ENCODE measurements around the gene OVOL2. TPM values are rescaled to one million over a fixed set of nuclear protein-coding genes. Genes with fewer than 3 reads are reported as not detected.

Gene OVOL2
- total and polyA plus RNA-seq, 10 donors, result not detected

- 46 to 68% (median 51%) methylated on average over 5 of the region's 5 CpGs for WGBS, 5 donors
- no peaks in the 10 kb centered on the region for H3K27me3 ChIP-seq (replicated peaks in 1 of 7)
- intact Hi-C loops (cut with DNase I; ENCODE audit: low total_unique reads), result loop anchor here (10.0 kb wide), 4 partner anchors 48 to 488 kb away; partner anchors contain the start of gene BFSP1
- no peaks in the 10 kb centered on the region for H3K9me3 ChIP-seq
- peaks cover 0 to 28% (median 11%) of the 10 kb centered on the region in 6 donors for H3K4me1 ChIP-seq
- peak overlapping the region in 6 of 8 donors; percentile 22 to 73 (median 40) for H3K27ac ChIP-seq
- no peak for DNase-seq
- H3K4me3 ChIP-seq, result no peak overlapping the region
- no peak for TF ChIP-seq POLR2AphosphoS5 (IDR thresholded peaks at IDR 0.05)
- TF ChIP-seq, protein P1, sequence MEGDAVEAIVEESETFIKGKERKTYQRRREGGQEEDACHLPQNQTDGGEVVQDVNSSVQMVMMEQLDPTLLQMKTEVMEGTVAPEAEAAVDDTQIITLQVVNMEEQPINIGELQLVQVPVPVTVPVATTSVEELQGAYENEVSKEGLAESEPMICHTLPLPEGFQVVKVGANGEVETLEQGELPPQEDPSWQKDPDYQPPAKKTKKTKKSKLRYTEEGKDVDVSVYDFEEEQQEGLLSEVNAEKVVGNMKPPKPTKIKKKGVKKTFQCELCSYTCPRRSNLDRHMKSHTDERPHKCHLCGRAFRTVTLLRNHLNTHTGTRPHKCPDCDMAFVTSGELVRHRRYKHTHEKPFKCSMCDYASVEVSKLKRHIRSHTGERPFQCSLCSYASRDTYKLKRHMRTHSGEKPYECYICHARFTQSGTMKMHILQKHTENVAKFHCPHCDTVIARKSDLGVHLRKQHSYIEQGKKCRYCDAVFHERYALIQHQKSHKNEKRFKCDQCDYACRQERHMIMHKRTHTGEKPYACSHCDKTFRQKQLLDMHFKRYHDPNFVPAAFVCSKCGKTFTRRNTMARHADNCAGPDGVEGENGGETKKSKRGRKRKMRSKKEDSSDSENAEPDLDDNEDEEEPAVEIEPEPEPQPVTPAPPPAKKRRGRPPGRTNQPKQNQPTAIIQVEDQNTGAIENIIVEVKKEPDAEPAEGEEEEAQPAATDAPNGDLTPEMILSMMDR (IDR thresholded peaks at IDR 0.05 in 8 of 11, conservative IDR thresholded peaks at IDR 0.05 in 3 of 11), result no peak
- no peak for TF ChIP-seq POLR2A (IDR thresholded peaks at IDR 0.05)
- H3K36me3 ChIP-seq, result peaks cover 0 to 42% (median 20%) of the 10 kb centered on the region in 6 donors
Measured at GRCh38 chr20:17992847-17993513, 64.7 kb downstream of the OVOL2 start.

GRCh38 chr20:17992224-17992637, 65.5 kb downstream of the OVOL2 start:
- WGBS, 5 donors, result 58 to 84% (median 78%) methylated on average over 6 of the region's 6 CpGs
- intact Hi-C loops (cut with DNase I; ENCODE audit: low total_unique reads), result loop anchor here (10.0 kb wide), 4 partner anchors 47 to 487 kb away; partner anchors contain the start of gene BFSP1
- Histone ChIP-seq H3K4me3 (no peak overlapping the region), H3K27ac (peak overlapping the region in 1 of 8 donors; percentile 73), H3K9me3 (no peaks in the 10 kb centered on the region), H3K36me3 (peaks cover 0 to 49% (median 20%) of the 10 kb centered on the region in 6 donors), H3K27me3 (replicated peaks in 1 of 7) (no peaks in the 10 kb centered on the region), H3K4me1 (peaks cover 0 to 24% (median 11%) of the 10 kb centered on the region in 6 donors)
- no peak for TF ChIP-seq POLR2AphosphoS5 (IDR thresholded peaks at IDR 0.05)
- TF ChIP-seq, protein P1 (IDR thresholded peaks at IDR 0.05 in 8 of 11, conservative IDR thresholded peaks at IDR 0.05 in 3 of 11), result no peak
- no peak for TF ChIP-seq POLR2A (IDR thresholded peaks at IDR 0.05)
- no peak for DNase-seq

DNA sequence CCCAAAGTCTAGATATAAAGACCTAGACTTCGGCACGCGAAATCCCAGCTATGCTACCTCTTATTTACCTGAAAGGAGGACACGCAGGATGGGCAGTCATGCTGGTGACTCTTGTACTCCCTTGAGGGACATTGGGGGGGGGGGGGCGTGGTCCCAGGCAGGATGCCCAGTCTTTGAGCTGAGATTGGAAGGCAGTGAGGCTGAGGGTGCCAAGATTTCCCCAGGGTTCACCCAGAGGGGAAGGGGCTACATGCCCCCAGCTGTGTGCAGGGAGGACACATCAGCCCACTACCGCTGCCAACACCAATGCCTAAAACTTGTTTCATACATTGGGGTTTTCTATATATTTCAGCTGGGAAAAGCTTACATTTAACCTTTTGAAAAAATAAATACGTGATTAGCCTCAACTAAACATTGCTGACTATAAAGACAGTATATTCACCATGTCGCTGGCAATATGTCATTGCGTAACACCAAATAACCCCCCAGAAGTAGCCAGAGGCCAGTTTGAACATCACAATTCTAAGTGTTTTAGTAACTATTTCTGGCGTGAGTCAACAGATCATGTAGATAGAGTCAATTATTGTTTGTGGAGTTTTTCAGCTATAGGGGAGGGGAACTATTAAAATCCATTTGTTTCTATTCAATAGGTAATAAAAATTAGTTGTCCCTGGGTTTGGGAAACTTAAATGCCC, 67.3 kb downstream of the OVOL2 start:
- H3K27me3 ChIP-seq (replicated peaks in 1 of 7), result no peaks in the 10 kb centered on the region
- no peak overlapping the region for H3K4me3 ChIP-seq
- no peak for DNase-seq
- no peaks in the 10 kb centered on the region for H3K9me3 ChIP-seq
- H3K36me3 ChIP-seq, result peaks cover 0 to 64% (median 28%) of the 10 kb centered on the region in 6 donors
- 91 to 95% (median 93%) methylated on average over 9 to 10 of the region's 10 CpGs for WGBS, 5 donors
- no peak overlapping the region for H3K27ac ChIP-seq
- intact Hi-C loops (cut with DNase I; ENCODE audit: low total_unique reads), result loop anchor here (10.0 kb wide), 4 partner anchors 46 to 486 kb away; partner anchors contain the start of gene BFSP1
- peaks cover 0 to 16% (median 3%) of the 10 kb centered on the region in 6 donors for H3K4me1 ChIP-seq
- no peak for TF ChIP-seq POLR2AphosphoS5 (IDR thresholded peaks at IDR 0.05)
- TF ChIP-seq POLR2A (IDR thresholded peaks at IDR 0.05), result no peak
- TF ChIP-seq, protein P1 (IDR thresholded peaks at IDR 0.05 in 8 of 11, conservative IDR thresholded peaks at IDR 0.05 in 3 of 11), result no peak

DNA sequence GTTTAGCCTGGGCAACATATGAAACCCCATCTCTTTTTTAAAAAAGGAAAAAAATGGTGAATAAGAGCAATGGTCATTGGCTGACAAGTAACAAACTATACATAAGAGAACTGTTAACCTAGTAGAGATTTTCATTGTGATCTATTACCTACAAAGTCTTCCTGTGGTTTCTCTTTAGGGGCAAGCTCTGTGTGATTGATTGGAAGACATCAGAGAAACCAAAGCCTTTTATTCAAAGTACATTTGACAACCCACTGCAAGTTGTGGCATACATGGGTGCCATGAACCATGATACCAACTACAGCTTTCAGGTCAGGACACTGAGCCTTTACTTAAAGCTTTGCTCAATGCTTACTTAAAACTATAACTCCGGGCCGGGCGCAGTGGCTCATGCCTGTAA, 69.7 kb downstream of the OVOL2 start:
- H3K36me3 ChIP-seq, result peaks cover 0 to 87% (median 31%) of the 10 kb centered on the region in 6 donors
- 76 to 96% (median 91%) methylated on average over 3 of the region's 3 CpGs for WGBS, 5 donors
- TF ChIP-seq, protein P1 (IDR thresholded peaks at IDR 0.05 in 8 of 11, conservative IDR thresholded peaks at IDR 0.05 in 3 of 11), result no peak
- TF ChIP-seq POLR2A (IDR thresholded peaks at IDR 0.05) (no peak), POLR2AphosphoS5 (IDR thresholded peaks at IDR 0.05) (no peak)
- intact Hi-C loops (cut with DNase I; ENCODE audit: low total_unique reads), result no loop called here
- H3K27me3 ChIP-seq (replicated peaks in 1 of 7), result no peaks in the 10 kb centered on the region
- H3K27ac ChIP-seq, result no peak overlapping the region
- H3K4me3 ChIP-seq, result no peak overlapping the region
- no peaks in the 10 kb centered on the region for H3K9me3 ChIP-seq
- no peak for DNase-seq
- H3K4me1 ChIP-seq, result peaks cover 0 to 21% (median 0%) of the 10 kb centered on the region in 6 donors

All from spleen (tissue), 11 donors.